GM23338 (cell line): ENCODE data around the gene CCNQ. TPM values are rescaled to one million over a fixed set of nuclear protein-coding genes. Genes with fewer than 3 reads are reported as not detected.

Experiments used
- ATAC-seq: fragments of 200-7000 bp; cut with Tn5 transposase; 3 replicates; pipeline ENCODE4 v1.9.1; 2020
- DNase-seq: peaks from one replicate; pipeline ENCODE4 v3.0.0-alpha.2; 2015; ENCODE audit warnings: low spot score
- H2AFZ ChIP-seq: fragments of 200-600 bp; sonication (generic); 2 replicates; pipeline ENCODE4 v1.8.0; 2016; ENCODE audit warnings: antibody characterized with exemption, mild to moderate bottlenecking, moderate library complexity
- H3F3A ChIP-seq: fragments of 200-600 bp; sonication (generic); replicated peaks from 2 replicates; pipeline ENCODE4 v1.8.0; 2017; ENCODE audit warnings: antibody characterized with exemption, mixed run types, low read depth
- H3K27ac ChIP-seq: fragments of 200-600 bp; sonication (generic); 2 replicates; pipeline ENCODE4 v1.6.1; 2016; ENCODE audit warnings: low read depth
- H3K27me3 ChIP-seq: fragments of 200-600 bp; sonication (generic); 2 replicates; pipeline ENCODE4 v1.8.0; 2016; ENCODE audit warnings: mild to moderate bottlenecking, mixed run types, moderate library complexity; ENCODE audit not compliant: insufficient read depth
- H3K36me3 ChIP-seq: fragments of 200-600 bp; sonication (generic); 2 replicates; pipeline ENCODE4 v1.8.0; 2016; ENCODE audit warnings: mild to moderate bottlenecking; ENCODE audit not compliant: insufficient read depth
- H3K4me1 ChIP-seq: fragments of 200-600 bp; sonication (generic); 2 replicates; pipeline ENCODE4 v1.8.0; 2016; ENCODE audit warnings: mild to moderate bottlenecking, moderate library complexity; ENCODE audit not compliant: insufficient read depth
- H3K4me2 ChIP-seq: fragments of 200-600 bp; sonication (generic); 2 replicates; pipeline ENCODE4 v1.7.1; 2017; ENCODE audit warnings: mixed run types
- H3K4me3 ChIP-seq: fragments of 200-600 bp; sonication (generic); 2 replicates; pipeline ENCODE4 v1.6.1; 2016; ENCODE audit warnings: mixed run types
- H3K79me2 ChIP-seq: fragments of 200-600 bp; sonication (generic); replicated peaks from 2 replicates; pipeline ENCODE4 v1.8.0; 2017; ENCODE audit warnings: mild to moderate bottlenecking; ENCODE audit not compliant: insufficient read depth
- H3K9me2 ChIP-seq: fragments of 200-600 bp; sonication (generic); 2 replicates; pipeline ENCODE4 v1.8.0; 2017; ENCODE audit not compliant: insufficient read depth
- H4K20me1 ChIP-seq: fragments of 200-600 bp; sonication (generic); replicated peaks from 2 replicates; pipeline ENCODE4 v1.8.0; 2017; ENCODE audit warnings: mild to moderate bottlenecking; ENCODE audit not compliant: insufficient read depth
- H3K27ac Mint-ChIP-seq: 2 replicates; pipeline ENCODE4 v1.8.0; 2020; ENCODE audit warnings: inconsistent platforms, mild to moderate bottlenecking, moderate library complexity, mixed read lengths
- H3K27me3 Mint-ChIP-seq: 3 replicates; pipeline ENCODE4 v1.8.0; 2022; ENCODE audit warnings: low read depth, mild to moderate bottlenecking, moderate library complexity, mixed read lengths, inconsistent platforms; ENCODE audit not compliant: insufficient read depth, poor library complexity
- H3K36me3 Mint-ChIP-seq: 3 replicates; pipeline ENCODE4 v1.8.0; 2021; ENCODE audit warnings: low read depth, mild to moderate bottlenecking, inconsistent platforms, moderate library complexity, mixed read lengths
- H3K4me1 Mint-ChIP-seq: 3 replicates; pipeline ENCODE4 v1.8.0; 2020; ENCODE audit warnings: mild to moderate bottlenecking, inconsistent platforms, mixed read lengths
- H3K4me3 Mint-ChIP-seq: 3 replicates; pipeline ENCODE4 v1.8.0; 2021; ENCODE audit warnings: moderate library complexity, mild to moderate bottlenecking, inconsistent platforms, mixed read lengths
- H3K9me3 Mint-ChIP-seq: 3 replicates; pipeline ENCODE4 v1.8.0; 2020; ENCODE audit warnings: moderate library complexity, mild to moderate bottlenecking, inconsistent platforms, mixed read lengths
- CREB1 ChIP-seq: fragments of 250-450 bp; sonication (Bioruptor Pico); IDR thresholded peaks from 2 replicates; pipeline ENCODE4 v1.5.0; 2020; ENCODE audit warnings: low read depth, mild to moderate bottlenecking, moderate library complexity
- EZH2 ChIP-seq: fragments of 200-600 bp; sonication (generic); IDR thresholded peaks from one replicate; pipeline ENCODE4 v1.8.0; 2017; ENCODE audit warnings: antibody characterized with exemption, mild to moderate bottlenecking, low read depth; ENCODE audit not compliant: unreplicated experiment
- EZH2phosphoT487 ChIP-seq: fragments of 200-600 bp; sonication (generic); IDR thresholded peaks from one replicate; pipeline ENCODE4 v1.8.1; 2018; ENCODE audit warnings: antibody characterized with exemption; ENCODE audit not compliant: unreplicated experiment
- JUNB ChIP-seq: IDR thresholded peaks from one replicate; pipeline ENCODE4 v1.6.1; 2016; ENCODE audit warnings: antibody characterized with exemption; ENCODE audit not compliant: unreplicated experiment
- NANOG ChIP-seq: IDR thresholded peaks from 2 replicates; pipeline ENCODE4 v1.6.1; 2016; ENCODE audit warnings: antibody characterized with exemption, borderline replicate concordance
- POLR2AphosphoS5 ChIP-seq: IDR thresholded peaks from 2 replicates; pipeline ENCODE4 v1.6.1; 2016; ENCODE audit warnings: antibody characterized with exemption, low read depth
- STAT1 ChIP-seq: IDR thresholded peaks from one replicate; pipeline ENCODE4 v1.6.1; 2016; ENCODE audit warnings: antibody characterized with exemption; ENCODE audit not compliant: unreplicated experiment
- ZNF114 ChIP-seq: fragments of 250-450 bp; sonication (Bioruptor Pico); IDR thresholded peaks from 2 replicates; pipeline ENCODE4 v1.5.0; 2020; ENCODE audit warnings: mild to moderate bottlenecking, moderate library complexity
- ZNF331 ChIP-seq: fragments of 250-450 bp; sonication (Bioruptor Pico); IDR thresholded peaks from 2 replicates; pipeline ENCODE4 v1.5.0; 2020; ENCODE audit warnings: low read depth, mild to moderate bottlenecking, moderate library complexity
- polyA plus RNA-seq: library from polyadenylated mRNA; unstranded; fragments of >200 nt; fragmentation: Nextera tagmentation; extraction: Ambion mirVana; gene quantifications from 2 replicates; pipeline ENCODE4 v1.2.1, GENCODE V29; 2016
- total RNA-seq: library from RNA; depleted of rRNA; stranded (reverse); fragments of >200 nt; shearing (Covaris generic); gene quantifications from 2 replicates; pipeline ENCODE4 v1.2.3, GENCODE V29; 2014
- TF ChIP-seq, protein P1 (sequence below): fragments of 250-450 bp; sonication (Bioruptor Pico); IDR thresholded peaks from 2 replicates; pipeline ENCODE4 v1.5.0; 2020; ENCODE audit warnings: mild to moderate bottlenecking, moderate library complexity
- TF ChIP-seq, protein P2 (sequence below): IDR thresholded peaks from one replicate; pipeline ENCODE4 v1.6.1; 2018; ENCODE audit warnings: antibody characterized with exemption; ENCODE audit not compliant: unreplicated experiment
- TF ChIP-seq, protein P3 (sequence below), 2 experiments: fragments of 200-600 bp in 1 of 2; sonication (generic) in 1 of 2; conservative IDR thresholded peaks; 2 replicates each; pipeline versions ENCODE4 v1.5.1 to v1.6.1; 2016 to 2017; ENCODE audit warnings: antibody characterized with exemption in 2 of 2, low read depth in 2 of 2, mild to moderate bottlenecking in 2 of 2, moderate library complexity in 1 of 2
- TF ChIP-seq, protein P4 (sequence below): IDR thresholded peaks from 2 replicates; pipeline ENCODE4 v1.6.1; 2016; ENCODE audit warnings: antibody characterized with exemption

Gene CCNQ
- total and polyA plus RNA-seq, 2 experiments from 2014 or later: 19.4 to 30.2 TPM

DNA sequence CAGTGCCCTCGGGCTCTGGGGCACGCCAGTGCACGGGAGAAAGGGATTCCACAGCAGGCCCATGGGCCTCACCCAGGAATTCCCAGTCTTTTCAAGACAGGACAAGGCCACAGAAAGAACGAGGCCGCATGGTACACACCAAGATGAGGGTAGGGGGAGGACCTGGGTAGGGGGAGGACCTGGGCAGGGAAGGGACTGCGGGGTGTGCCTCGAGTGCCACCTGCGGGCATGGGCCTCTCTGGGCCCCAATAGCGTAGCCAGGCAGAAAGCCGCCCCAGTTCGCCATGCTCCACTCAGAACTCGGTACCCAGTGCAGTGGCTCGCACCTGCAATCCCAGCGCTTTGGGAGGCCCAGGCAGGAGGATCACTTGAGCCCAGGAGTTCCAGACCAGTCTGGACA is 34.1 kb upstream of the CCNQ start:
- Mint-ChIP-seq H3K27me3 (peaks cover 1% of the 10 kb centered on the region), H3K27ac (no peak overlapping the region), H3K4me1 (no peaks in the 10 kb centered on the region), H3K4me3 (no peak overlapping the region), H3K9me3 (no peaks in the 10 kb centered on the region), H3K36me3 (no peaks in the 10 kb centered on the region)
- H3K36me3 ChIP-seq: no peaks in the 10 kb centered on the region
- H3F3A ChIP-seq: no peaks in the 10 kb centered on the region
- H3K79me2 ChIP-seq: no peaks in the 10 kb centered on the region
- H4K20me1 ChIP-seq: no peaks in the 10 kb centered on the region
- no peak overlapping the region for H3K27ac ChIP-seq
- no peaks in the 10 kb centered on the region for H3K4me1 ChIP-seq
- TF ChIP-seq, protein P1, sequence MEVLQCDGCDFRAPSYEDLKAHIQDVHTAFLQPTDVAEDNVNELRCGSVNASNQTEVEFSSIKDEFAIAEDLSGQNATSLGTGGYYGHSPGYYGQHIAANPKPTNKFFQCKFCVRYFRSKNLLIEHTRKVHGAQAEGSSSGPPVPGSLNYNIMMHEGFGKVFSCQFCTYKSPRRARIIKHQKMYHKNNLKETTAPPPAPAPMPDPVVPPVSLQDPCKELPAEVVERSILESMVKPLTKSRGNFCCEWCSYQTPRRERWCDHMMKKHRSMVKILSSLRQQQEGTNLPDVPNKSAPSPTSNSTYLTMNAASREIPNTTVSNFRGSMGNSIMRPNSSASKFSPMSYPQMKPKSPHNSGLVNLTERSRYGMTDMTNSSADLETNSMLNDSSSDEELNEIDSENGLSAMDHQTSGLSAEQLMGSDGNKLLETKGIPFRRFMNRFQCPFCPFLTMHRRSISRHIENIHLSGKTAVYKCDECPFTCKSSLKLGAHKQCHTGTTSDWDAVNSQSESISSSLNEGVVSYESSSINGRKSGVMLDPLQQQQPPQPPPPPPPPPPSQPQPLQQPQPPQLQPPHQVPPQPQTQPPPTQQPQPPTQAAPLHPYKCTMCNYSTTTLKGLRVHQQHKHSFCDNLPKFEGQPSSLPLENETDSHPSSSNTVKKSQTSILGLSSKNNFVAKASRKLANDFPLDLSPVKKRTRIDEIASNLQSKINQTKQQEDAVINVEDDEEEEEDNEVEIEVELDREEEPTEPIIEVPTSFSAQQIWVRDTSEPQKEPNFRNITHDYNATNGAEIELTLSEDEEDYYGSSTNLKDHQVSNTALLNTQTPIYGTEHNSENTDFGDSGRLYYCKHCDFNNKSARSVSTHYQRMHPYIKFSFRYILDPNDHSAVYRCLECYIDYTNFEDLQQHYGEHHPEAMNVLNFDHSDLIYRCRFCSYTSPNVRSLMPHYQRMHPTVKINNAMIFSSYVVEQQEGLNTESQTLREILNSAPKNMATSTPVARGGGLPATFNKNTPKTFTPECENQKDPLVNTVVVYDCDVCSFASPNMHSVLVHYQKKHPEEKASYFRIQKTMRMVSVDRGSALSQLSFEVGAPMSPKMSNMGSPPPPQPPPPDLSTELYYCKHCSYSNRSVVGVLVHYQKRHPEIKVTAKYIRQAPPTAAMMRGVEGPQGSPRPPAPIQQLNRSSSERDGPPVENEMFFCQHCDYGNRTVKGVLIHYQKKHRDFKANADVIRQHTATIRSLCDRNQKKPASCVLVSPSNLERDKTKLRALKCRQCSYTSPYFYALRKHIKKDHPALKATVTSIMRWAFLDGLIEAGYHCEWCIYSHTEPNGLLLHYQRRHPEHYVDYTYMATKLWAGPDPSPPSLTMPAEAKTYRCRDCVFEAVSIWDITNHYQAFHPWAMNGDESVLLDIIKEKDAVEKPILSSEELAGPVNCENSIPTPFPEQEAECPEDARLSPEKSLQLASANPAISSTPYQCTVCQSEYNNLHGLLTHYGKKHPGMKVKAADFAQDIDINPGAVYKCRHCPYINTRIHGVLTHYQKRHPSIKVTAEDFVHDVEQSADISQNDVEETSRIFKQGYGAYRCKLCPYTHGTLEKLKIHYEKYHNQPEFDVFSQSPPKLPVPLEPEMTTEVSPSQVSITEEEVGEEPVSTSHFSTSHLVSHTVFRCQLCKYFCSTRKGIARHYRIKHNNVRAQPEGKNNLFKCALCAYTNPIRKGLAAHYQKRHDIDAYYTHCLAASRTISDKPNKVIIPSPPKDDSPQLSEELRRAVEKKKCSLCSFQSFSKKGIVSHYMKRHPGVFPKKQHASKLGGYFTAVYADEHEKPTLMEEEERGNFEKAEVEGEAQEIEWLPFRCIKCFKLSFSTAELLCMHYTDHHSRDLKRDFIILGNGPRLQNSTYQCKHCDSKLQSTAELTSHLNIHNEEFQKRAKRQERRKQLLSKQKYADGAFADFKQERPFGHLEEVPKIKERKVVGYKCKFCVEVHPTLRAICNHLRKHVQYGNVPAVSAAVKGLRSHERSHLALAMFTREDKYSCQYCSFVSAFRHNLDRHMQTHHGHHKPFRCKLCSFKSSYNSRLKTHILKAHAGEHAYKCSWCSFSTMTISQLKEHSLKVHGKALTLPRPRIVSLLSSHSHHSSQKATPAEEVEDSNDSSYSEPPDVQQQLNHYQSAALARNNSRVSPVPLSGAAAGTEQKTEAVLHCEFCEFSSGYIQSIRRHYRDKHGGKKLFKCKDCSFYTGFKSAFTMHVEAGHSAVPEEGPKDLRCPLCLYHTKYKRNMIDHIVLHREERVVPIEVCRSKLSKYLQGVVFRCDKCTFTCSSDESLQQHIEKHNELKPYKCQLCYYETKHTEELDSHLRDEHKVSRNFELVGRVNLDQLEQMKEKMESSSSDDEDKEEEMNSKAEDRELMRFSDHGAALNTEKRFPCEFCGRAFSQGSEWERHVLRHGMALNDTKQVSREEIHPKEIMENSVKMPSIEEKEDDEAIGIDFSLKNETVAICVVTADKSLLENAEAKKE (CRISPR knock-in tag): no peak
- TF ChIP-seq, protein P2, sequence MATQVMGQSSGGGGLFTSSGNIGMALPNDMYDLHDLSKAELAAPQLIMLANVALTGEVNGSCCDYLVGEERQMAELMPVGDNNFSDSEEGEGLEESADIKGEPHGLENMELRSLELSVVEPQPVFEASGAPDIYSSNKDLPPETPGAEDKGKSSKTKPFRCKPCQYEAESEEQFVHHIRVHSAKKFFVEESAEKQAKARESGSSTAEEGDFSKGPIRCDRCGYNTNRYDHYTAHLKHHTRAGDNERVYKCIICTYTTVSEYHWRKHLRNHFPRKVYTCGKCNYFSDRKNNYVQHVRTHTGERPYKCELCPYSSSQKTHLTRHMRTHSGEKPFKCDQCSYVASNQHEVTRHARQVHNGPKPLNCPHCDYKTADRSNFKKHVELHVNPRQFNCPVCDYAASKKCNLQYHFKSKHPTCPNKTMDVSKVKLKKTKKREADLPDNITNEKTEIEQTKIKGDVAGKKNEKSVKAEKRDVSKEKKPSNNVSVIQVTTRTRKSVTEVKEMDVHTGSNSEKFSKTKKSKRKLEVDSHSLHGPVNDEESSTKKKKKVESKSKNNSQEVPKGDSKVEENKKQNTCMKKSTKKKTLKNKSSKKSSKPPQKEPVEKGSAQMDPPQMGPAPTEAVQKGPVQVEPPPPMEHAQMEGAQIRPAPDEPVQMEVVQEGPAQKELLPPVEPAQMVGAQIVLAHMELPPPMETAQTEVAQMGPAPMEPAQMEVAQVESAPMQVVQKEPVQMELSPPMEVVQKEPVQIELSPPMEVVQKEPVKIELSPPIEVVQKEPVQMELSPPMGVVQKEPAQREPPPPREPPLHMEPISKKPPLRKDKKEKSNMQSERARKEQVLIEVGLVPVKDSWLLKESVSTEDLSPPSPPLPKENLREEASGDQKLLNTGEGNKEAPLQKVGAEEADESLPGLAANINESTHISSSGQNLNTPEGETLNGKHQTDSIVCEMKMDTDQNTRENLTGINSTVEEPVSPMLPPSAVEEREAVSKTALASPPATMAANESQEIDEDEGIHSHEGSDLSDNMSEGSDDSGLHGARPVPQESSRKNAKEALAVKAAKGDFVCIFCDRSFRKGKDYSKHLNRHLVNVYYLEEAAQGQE: no peak
- TF ChIP-seq ZNF114 (CRISPR knock-in tag) (no peak), EZH2phosphoT487 (no peak), POLR2AphosphoS5 (no peak), STAT1 (no peak), CREB1 (CRISPR knock-in tag) (no peak), JUNB (no peak), NANOG (no peak), ZNF331 (CRISPR knock-in tag) (no peak), EZH2 (no peak)
- TF ChIP-seq, protein P3, sequence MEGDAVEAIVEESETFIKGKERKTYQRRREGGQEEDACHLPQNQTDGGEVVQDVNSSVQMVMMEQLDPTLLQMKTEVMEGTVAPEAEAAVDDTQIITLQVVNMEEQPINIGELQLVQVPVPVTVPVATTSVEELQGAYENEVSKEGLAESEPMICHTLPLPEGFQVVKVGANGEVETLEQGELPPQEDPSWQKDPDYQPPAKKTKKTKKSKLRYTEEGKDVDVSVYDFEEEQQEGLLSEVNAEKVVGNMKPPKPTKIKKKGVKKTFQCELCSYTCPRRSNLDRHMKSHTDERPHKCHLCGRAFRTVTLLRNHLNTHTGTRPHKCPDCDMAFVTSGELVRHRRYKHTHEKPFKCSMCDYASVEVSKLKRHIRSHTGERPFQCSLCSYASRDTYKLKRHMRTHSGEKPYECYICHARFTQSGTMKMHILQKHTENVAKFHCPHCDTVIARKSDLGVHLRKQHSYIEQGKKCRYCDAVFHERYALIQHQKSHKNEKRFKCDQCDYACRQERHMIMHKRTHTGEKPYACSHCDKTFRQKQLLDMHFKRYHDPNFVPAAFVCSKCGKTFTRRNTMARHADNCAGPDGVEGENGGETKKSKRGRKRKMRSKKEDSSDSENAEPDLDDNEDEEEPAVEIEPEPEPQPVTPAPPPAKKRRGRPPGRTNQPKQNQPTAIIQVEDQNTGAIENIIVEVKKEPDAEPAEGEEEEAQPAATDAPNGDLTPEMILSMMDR (conservative IDR thresholded peaks at IDR 0.05; ENCODE audit: low read depth in 2 of 2): no peak
- TF ChIP-seq, protein P4, sequence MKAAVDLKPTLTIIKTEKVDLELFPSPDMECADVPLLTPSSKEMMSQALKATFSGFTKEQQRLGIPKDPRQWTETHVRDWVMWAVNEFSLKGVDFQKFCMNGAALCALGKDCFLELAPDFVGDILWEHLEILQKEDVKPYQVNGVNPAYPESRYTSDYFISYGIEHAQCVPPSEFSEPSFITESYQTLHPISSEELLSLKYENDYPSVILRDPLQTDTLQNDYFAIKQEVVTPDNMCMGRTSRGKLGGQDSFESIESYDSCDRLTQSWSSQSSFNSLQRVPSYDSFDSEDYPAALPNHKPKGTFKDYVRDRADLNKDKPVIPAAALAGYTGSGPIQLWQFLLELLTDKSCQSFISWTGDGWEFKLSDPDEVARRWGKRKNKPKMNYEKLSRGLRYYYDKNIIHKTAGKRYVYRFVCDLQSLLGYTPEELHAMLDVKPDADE: no peak
- ATAC-seq: no peak
- H3K9me2 ChIP-seq: no peaks in the 10 kb centered on the region
- no peak overlapping the region for H3K4me3 ChIP-seq
- DNase-seq: no peak
- H2AFZ ChIP-seq: no peak overlapping the region
- no peaks in the 10 kb centered on the region for H3K27me3 ChIP-seq
- H3K4me2 ChIP-seq: no peak overlapping the region
